SK-N-SH (cell line): Measurements from ENCODE around the gene RCSD1. TPM values are rescaled to one million over a fixed set of nuclear protein-coding genes. Genes with fewer than 3 reads are reported as not detected.

ENCODE experiments used
- CTCF ChIA-PET: fragments of 300-600, 350-600 bp; formaldehyde crosslinking; extraction: SDS; loops from one replicate; lab custom pipeline; 2021; lab: Yijun Ruan, JAX
- POLR2A ChIA-PET: fragments of 350-600 bp; sonication (Branson Sonifier 250); formaldehyde crosslinking; extraction: SDS; loops from one replicate; lab custom pipeline; 2020; ENCODE audit warnings: antibody characterized with exemption, inconsistent platforms; lab: Yijun Ruan, JAX
- DNase-seq: peaks from one replicate; pipeline ENCODE4 v3.0.0; 2012
- H2AFZ ChIP-seq: fragments of 200-600 bp; sonication (generic); 2 replicates; pipeline ENCODE4 v1.8.1; 2016; ENCODE audit warnings: antibody characterized with exemption, mild to moderate bottlenecking, low read depth
- H3F3A ChIP-seq: fragments of 200-600 bp; sonication (generic); replicated peaks from 2 replicates; pipeline ENCODE3; 2016; ENCODE audit warnings: antibody characterized with exemption, mild to moderate bottlenecking; ENCODE audit not compliant: insufficient read depth
- H3K27ac ChIP-seq, 2 experiments: fragments of 200-500 bp in 1 of 2; fragments of 200-600 bp in 1 of 2; sonication (Bioruptor generic) in 1 of 2; sonication (generic), shearing (Covaris generic) in 1 of 2; 2 replicates each; pipeline versions ENCODE4 v1.5.1 to v1.6.1; 2014 to 2016; ENCODE audit warnings: low read depth in 2 of 2, inconsistent platforms in 1 of 2, low read length in 1 of 2, mild to moderate bottlenecking in 1 of 2, mixed read lengths in 1 of 2
- H3K27me3 ChIP-seq: fragments of 200-600 bp; sonication (generic), shearing (Covaris generic); 2 replicates; pipeline ENCODE4 v1.6.1; 2016; ENCODE audit warnings: mixed run types; ENCODE audit not compliant: insufficient read depth
- H3K36me3 ChIP-seq, 2 experiments: fragments of 200-500 bp in 1 of 2; fragments of 200-600 bp in 1 of 2; sonication (Bioruptor generic) in 1 of 2; sonication (generic) in 1 of 2; replicated peaks in 1 of 2; 2 replicates each; pipeline versions ENCODE3 to v1.5.1; 2014 to 2016; ENCODE audit warnings: low read length in 1 of 2, mild to moderate bottlenecking in 1 of 2; ENCODE audit not compliant: insufficient read depth in 2 of 2, control insufficient read depth in 1 of 2
- H3K4me1 ChIP-seq, 2 experiments: fragments of 200-500 bp in 1 of 2; fragments of 200-600 bp in 1 of 2; sonication (Bioruptor generic) in 1 of 2; sonication (generic), shearing (Covaris generic) in 1 of 2; 2 replicates each; pipeline versions ENCODE4 v1.5.1 to v1.6.1; 2014 to 2016; ENCODE audit warnings: low read depth in 1 of 2, low read length in 1 of 2, mixed run types in 1 of 2; ENCODE audit not compliant: insufficient read depth in 2 of 2, control insufficient read depth in 1 of 2
- H3K4me2 ChIP-seq: fragments of 200-600 bp; sonication (generic), shearing (Covaris generic); 2 replicates; pipeline ENCODE4 v1.6.1; 2017; ENCODE audit warnings: mixed run types
- H3K4me3 ChIP-seq, 2 experiments: fragments of 200-500 bp in 1 of 2; fragments of 200-600 bp in 1 of 2; sonication (Bioruptor generic) in 1 of 2; sonication (generic), shearing (Covaris generic) in 1 of 2; 2 replicates each; pipeline versions ENCODE4 v1.5.1 to v1.8.1; 2014 to 2016; ENCODE audit warnings: low read depth in 2 of 2, inconsistent platforms in 1 of 2, low read length in 1 of 2, mild to moderate bottlenecking in 1 of 2, mixed read lengths in 1 of 2, moderate library complexity in 1 of 2
- H3K79me2 ChIP-seq: fragments of 200-600 bp; sonication (generic); 2 replicates; pipeline ENCODE4 v1.8.1; 2017; ENCODE audit warnings: mild to moderate bottlenecking; ENCODE audit not compliant: insufficient read depth
- H3K9ac ChIP-seq: fragments of 200-600 bp; sonication (generic); 2 replicates; pipeline ENCODE4 v1.6.1; 2017; ENCODE audit warnings: mixed run types
- H3K9me2 ChIP-seq: fragments of 200-600 bp; sonication (generic); 2 replicates; pipeline ENCODE4 v1.6.1; 2017; ENCODE audit warnings: mixed run types
- H3K9me3 ChIP-seq: fragments of 200-600 bp; sonication (generic); 2 replicates; pipeline ENCODE4 v1.6.1; 2017; ENCODE audit warnings: mixed run types, mild to moderate bottlenecking, moderate library complexity
- H4K20me1 ChIP-seq: fragments of 200-600 bp; sonication (generic); 2 replicates; pipeline ENCODE4 v1.6.1; 2017; ENCODE audit warnings: mild to moderate bottlenecking, mixed run types; ENCODE audit not compliant: insufficient read depth
- EP300 ChIP-seq, 2 experiments: IDR thresholded peaks; 2 replicates each; pipeline versions ENCODE4 v1.4.0 to v1.6.1; 2012; ENCODE audit warnings: borderline replicate concordance in 1 of 2, low read depth in 1 of 2, low read length in 1 of 2
- FOXJ3 ChIP-seq: sonication (generic); formaldehyde crosslinking; IDR thresholded peaks from 2 replicates; pipeline ENCODE4 v1.5.1; 2020; ENCODE audit warnings: mild to moderate bottlenecking, missing genetic modification reagents
- GABPA ChIP-seq: IDR thresholded peaks from 2 replicates; pipeline ENCODE4 v1.4.0; 2012; ENCODE audit warnings: low read depth, mild to moderate bottlenecking
- GATA2 ChIP-seq: sonication (generic); formaldehyde crosslinking; IDR thresholded peaks from 2 replicates; pipeline ENCODE4 v1.5.0; 2020; ENCODE audit warnings: mild to moderate bottlenecking, missing genetic modification reagents
- IRF3 ChIP-seq: fragments of 150-350 bp; IDR thresholded peaks from 2 replicates; pipeline ENCODE4 v1.6.1; 2016; ENCODE audit warnings: mild to moderate bottlenecking, low read depth, low read length
- NRF1 ChIP-seq: IDR thresholded peaks from 2 replicates; pipeline ENCODE4 v1.6.1; 2012; ENCODE audit warnings: low read depth, mild to moderate bottlenecking, low read length
- REST ChIP-seq: IDR thresholded peaks from 2 replicates; pipeline ENCODE4 v1.6.1; 2012; ENCODE audit warnings: mild to moderate bottlenecking, low read depth, low read length, moderate library complexity
- RFX5 ChIP-seq: IDR thresholded peaks from 2 replicates; pipeline ENCODE4 v1.6.1; 2012; ENCODE audit warnings: mild to moderate bottlenecking, improper control_type of control experiment, low read length
- TAF1 ChIP-seq: IDR thresholded peaks from 2 replicates; pipeline ENCODE4 v1.6.1; 2012; ENCODE audit warnings: low read depth, mild to moderate bottlenecking, low read length, moderate library complexity, borderline replicate concordance
- TEAD4 ChIP-seq: IDR thresholded peaks from 2 replicates; pipeline ENCODE4 v1.4.0; 2012; ENCODE audit warnings: mild to moderate bottlenecking, borderline replicate concordance; ENCODE audit not compliant: insufficient read depth
- USF1 ChIP-seq: IDR thresholded peaks from 2 replicates; pipeline ENCODE4 v1.4.0; 2012; ENCODE audit warnings: low read depth, borderline replicate concordance
- USF2 ChIP-seq: fragments of 150-350 bp; IDR thresholded peaks from 2 replicates; pipeline ENCODE4 v1.6.1; 2017; ENCODE audit warnings: antibody characterized with exemption, low read length, low read depth, borderline replicate concordance
- YY1 ChIP-seq: IDR thresholded peaks from 2 replicates; pipeline ENCODE4 v1.4.0; 2012; ENCODE audit warnings: low read depth, mild to moderate bottlenecking
- ZBTB33 ChIP-seq: IDR thresholded peaks from 2 replicates; pipeline ENCODE4 v1.4.0; 2012; ENCODE audit warnings: low read depth, borderline replicate concordance
- WGBS: methylation state at CpG from one replicate; pipeline ENCODE4 v1.1.6; 2017; ENCODE audit warnings: low lambda C conversion rate; 5-methylcytosine and 5-hydroxymethylcytosine counted together
- polyA plus RNA-seq, 3 experiments: library from polyadenylated mRNA; depleted of rRNA; stranded (reverse); fragments of >200 nt; gene quantifications; 2 replicates each; pipeline ENCODE4 v1.2.3, GENCODE V29; 2012

Gene RCSD1
- polyA plus RNA-seq, 1 of the 3 experiments (the other 2 are of a cell fraction): 0.02 TPM

- Histone ChIP-seq H3K79me2 (no peaks in the 10 kb centered on the region), H3K36me3 (no peaks in the 10 kb centered on the region), H2AFZ (no peak overlapping the region), H3K9me3 (no peaks in the 10 kb centered on the region), H4K20me1 (no peaks in the 10 kb centered on the region), H3K27me3 (peaks cover 15% of the 10 kb centered on the region; the same call in 1 of the 2 replicates), H3F3A (no peaks in the 10 kb centered on the region), H3K4me3 (no peak overlapping the region), H3K9ac (no peak overlapping the region), H3K4me1 (no peaks in the 10 kb centered on the region), H3K27ac (no peak overlapping the region), H3K9me2 (no peaks in the 10 kb centered on the region), H3K4me2 (no peak overlapping the region)
- TF ChIP-seq NRF1 (no peak), USF1 (no peak), FOXJ3 (CRISPR knock-in tag) (no peak), GATA2 (no peak), USF2 (no peak), ZBTB33 (no peak), RFX5 (no peak), GABPA (no peak), TAF1 (no peak), EP300 (IDR thresholded peaks at IDR 0.05; ENCODE audit: borderline replicate concordance in 1 of 2, low read depth in 1 of 2, low read length in 1 of 2) (no peak), YY1 (no peak), REST (no peak), TEAD4 (no peak), IRF3 (no peak)
- 25% methylated on average over 1 of the region's 1 CpG for WGBS
- DNase-seq: no peak
- ChIA-PET CTCF (interaction anchor here (1.0 to 4.4 kb wide), 2 partner anchors 15 to 103 kb away, joined by 3 to 22 read pairs; no protein-coding TSS in a partner anchor), POLR2A (no interaction called here)
Observed at GRCh38 chr1:167703557-167703956, 73.5 kb downstream of the RCSD1 start.
